CD4-positive, alpha-beta T cell treated with Interleukin-21 for 1 hour (primary cell): ENCODE data around the gene MAP6.

Experiments used
- DNase-seq: peaks from one replicate; pipeline ENCODE4 v3.0.0-alpha.2; 2020

The MAP6 gene

GRCh38 chr11:75565916-75566762, 102.7 kb downstream of the MAP6 start:
- no peak for DNase-seq

- DNase-seq, result no peak
Observed at GRCh38 chr11:75565221-75565814, 103.5 kb downstream of the MAP6 start.

GRCh38 chr11:75563978-75564552, 104.8 kb downstream of the MAP6 start:
- DNase-seq, result no peak

GRCh38 chr11:75563501-75563977, 105.3 kb downstream of the MAP6 start:
- DNase-seq, result no peak

- DNase-seq, result no peak
Observed at GRCh38 chr11:75562836-75563484, 105.9 kb downstream of the MAP6 start.

- DNase-seq, result peak; percentile 62
Observed at GRCh38 chr11:75562048-75562835, 106.6 kb downstream of the MAP6 start, which contains the start of gene SERPINH1. Gene SERPINH1 (plus strand): TSS chr11:75562253. CDS start chr11:75566350, 4,097 bp downstream.

GRCh38 chr11:75561426-75562047, 107.3 kb downstream of the MAP6 start:
- no peak for DNase-seq

GRCh38 chr11:75560644-75561043, 108.2 kb downstream of the MAP6 start:
- DNase-seq, result no peak

- no peak for DNase-seq
Observed at GRCh38 chr11:75558939-75559843, 109.6 kb downstream of the MAP6 start.

GRCh38 chr11:75557666-75558494, 111.0 kb downstream of the MAP6 start:
- no peak for DNase-seq

GRCh38 chr11:75556275-75556674, 112.6 kb downstream of the MAP6 start:
- no peak for DNase-seq

GRCh38 chr11:75555079-75555811, 113.6 kb downstream of the MAP6 start:
- no peak for DNase-seq

GRCh38 chr11:75554258-75555022, 114.4 kb downstream of the MAP6 start:
- DNase-seq, result no peak

- no peak for DNase-seq
Observed at GRCh38 chr11:75553889-75554257, 115.0 kb downstream of the MAP6 start.

GRCh38 chr11:75553182-75553581, 115.7 kb downstream of the MAP6 start:
- no peak for DNase-seq

- DNase-seq, result no peak
Observed at GRCh38 chr11:75549370-75549958, 119.4 kb downstream of the MAP6 start.

GRCh38 chr11:75548595-75549272, 120.1 kb downstream of the MAP6 start:
- DNase-seq, result no peak
